ENCODE data around the gene PIK3AP1.
"Not testable (repeated sequence)": the region's sequence is repeated elsewhere in the genome, so short reads cannot be mapped to it uniquely, and the experiment has no call there.

Gene PIK3AP1, protein sequence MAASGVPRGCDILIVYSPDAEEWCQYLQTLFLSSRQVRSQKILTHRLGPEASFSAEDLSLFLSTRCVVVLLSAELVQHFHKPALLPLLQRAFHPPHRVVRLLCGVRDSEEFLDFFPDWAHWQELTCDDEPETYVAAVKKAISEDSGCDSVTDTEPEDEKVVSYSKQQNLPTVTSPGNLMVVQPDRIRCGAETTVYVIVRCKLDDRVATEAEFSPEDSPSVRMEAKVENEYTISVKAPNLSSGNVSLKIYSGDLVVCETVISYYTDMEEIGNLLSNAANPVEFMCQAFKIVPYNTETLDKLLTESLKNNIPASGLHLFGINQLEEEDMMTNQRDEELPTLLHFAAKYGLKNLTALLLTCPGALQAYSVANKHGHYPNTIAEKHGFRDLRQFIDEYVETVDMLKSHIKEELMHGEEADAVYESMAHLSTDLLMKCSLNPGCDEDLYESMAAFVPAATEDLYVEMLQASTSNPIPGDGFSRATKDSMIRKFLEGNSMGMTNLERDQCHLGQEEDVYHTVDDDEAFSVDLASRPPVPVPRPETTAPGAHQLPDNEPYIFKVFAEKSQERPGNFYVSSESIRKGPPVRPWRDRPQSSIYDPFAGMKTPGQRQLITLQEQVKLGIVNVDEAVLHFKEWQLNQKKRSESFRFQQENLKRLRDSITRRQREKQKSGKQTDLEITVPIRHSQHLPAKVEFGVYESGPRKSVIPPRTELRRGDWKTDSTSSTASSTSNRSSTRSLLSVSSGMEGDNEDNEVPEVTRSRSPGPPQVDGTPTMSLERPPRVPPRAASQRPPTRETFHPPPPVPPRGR

DNA sequence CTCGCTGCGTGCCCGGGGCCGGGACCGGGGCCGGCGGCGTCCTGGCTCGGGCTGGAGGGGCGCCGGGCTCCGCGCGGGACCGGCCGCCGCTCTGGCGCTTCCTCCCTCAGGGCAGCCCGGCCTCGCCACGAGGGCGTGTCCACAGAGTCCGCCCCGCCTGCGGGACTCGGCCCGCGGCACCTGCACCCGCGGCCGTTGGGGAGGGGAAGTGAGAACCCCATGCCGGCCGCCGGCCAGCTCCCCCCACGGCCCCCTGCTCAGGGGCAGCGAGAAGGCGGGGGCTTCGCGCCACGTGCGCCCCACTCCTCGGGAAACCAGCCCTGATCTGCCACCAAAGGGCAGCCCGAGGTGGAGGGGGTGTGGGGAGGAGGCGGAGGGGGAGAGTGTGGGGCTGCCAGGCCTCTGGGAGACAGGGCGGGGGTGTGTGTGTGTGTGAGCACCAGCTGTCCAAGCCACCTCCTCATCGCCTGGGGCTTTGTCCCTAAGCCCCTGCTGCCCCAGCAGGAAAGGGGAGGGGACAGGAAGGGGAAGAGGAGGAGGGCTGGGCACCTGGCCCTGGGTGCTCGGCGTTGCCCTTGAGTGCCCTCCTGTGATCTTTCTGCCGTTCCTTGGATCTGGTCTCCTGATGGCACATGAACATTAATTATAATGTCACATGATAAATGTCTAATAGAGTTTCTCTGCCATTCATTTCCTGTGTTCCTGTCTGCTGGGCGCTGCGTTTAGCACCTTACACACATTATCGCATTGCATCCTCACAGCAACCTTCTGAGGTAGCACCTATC lies at the start of gene PIK3AP1:
TSS of gene PIK3AP1 (minus strand) at position 93 of the 785 bp plus-strand sequence. CDS start 120 bp downstream, outside the sequence.
- DNase-seq (ENCODE audit: low read depth, low spot score), result no peak

GRCh38 chr10:96768136-96768535 lies 47.8 kb upstream of the PIK3AP1 start:
- DNase-seq (ENCODE audit: low read depth, low spot score), result no peak

GRCh38 chr10:96767611-96768010 lies 47.3 kb upstream of the PIK3AP1 start:
- no peak for DNase-seq (ENCODE audit: low read depth, low spot score)

DNA sequence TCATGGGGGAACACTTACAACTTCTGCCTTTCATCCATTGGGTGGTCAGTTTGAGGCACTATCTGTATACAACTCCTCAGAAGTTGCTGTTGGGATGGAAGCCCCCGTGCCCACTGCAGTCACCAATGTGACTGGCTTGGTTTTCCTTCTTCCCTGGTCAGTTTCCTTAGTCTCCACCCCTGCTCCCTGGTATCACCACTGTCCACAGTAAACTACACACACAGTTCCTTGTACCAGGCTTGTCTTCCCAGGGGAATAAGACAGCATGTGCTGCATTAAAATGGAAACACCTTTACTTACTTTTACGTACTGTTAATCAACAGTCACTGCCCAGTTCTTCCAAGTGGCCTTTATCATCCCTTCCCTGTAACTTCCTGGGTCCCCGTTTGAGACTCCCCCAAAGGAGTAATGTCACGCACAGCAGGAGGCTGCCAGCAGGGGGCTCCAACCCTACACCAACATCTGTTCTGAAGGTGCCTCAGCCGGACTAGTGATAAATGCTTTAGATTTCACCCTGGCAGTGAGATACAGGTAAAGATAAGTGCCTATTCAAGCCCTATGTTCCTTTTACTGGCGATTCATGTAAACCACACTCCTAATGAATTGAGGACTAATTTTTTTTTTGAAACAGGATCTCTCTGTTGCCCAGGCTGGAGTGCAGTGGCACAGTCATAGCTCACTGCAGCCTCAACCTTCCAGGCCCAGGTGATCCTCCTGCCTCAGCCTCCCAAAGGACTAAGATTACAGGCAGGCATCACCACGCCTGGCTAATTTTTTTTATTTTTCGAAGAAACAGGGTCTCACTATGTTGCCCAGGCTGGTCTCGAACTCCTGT lies 45.3 kb upstream of the PIK3AP1 start:
- no peak for DNase-seq (ENCODE audit: low read depth, low spot score)

DNA sequence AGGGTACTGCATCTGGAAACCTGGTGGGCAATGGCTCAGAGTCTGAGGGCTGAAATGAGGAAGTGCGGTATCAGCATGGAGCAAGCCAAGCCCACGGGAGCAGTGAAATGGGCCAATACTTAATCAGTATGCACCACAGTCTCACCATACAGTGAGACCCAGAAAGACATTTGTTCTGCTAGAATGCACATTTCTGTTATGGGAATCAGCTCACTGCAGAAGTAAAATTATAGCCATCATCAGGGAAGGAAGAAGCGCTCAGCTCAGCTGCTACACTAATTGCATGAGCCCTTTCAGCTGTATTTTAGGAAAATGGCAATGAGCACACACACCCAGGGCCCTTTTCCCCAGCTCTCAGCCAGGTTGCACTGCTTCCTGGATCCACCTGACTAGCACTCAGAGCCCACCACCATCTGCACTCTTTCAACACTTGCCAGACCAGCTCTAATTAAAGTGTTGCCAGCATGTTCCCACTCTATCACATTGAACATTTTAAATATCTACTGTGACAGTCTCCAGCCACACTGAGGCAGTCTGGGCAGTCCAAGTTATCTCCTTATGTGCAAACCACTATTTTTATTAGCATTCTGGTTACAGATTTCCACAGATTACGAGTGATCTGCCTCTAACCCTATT lies 44.2 kb upstream of the PIK3AP1 start:
- no peak for DNase-seq (ENCODE audit: low read depth, low spot score)

- no peak for DNase-seq (ENCODE audit: low read depth, low spot score)
Observed at GRCh38 chr10:96758423-96758822, 38.1 kb upstream of the PIK3AP1 start.

DNA sequence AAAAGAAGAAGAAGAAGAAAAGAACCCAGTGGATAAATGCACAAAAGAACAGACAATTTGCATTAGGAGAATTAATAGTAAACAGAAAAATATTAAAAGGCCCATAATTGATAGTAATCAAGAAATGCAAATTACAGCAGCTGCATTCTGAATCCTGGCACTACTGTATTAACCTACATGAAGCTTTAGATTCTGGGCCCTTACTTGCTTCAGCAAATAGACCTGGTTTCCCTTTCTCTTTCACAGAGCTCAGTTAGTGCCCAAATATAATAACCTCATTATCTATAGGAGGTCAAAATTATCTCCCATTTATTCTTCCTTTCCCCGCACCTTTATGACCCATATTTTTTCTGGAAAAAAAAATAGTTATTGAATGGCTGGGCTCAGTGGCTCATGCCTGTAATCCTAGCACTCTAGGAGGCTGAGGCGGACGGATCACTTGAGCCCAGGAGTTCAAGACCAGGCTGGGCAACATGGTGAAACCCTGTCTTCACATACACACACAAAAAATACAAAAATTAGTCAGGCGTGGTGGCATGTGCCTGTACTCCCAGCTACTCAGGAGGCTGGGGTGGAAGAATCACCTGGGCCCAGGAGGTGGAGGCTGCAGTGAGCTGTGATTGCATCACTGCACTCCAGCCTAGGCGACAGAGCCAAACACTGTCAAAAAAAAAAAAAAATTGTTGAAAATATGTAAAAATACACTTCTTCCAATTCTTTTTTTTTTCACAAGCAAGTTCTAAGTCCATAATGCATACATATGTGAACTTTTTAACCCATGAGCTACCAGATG lies 36.0 kb upstream of the PIK3AP1 start:
- DNase-seq (ENCODE audit: low read depth, low spot score), result no peak

DNA sequence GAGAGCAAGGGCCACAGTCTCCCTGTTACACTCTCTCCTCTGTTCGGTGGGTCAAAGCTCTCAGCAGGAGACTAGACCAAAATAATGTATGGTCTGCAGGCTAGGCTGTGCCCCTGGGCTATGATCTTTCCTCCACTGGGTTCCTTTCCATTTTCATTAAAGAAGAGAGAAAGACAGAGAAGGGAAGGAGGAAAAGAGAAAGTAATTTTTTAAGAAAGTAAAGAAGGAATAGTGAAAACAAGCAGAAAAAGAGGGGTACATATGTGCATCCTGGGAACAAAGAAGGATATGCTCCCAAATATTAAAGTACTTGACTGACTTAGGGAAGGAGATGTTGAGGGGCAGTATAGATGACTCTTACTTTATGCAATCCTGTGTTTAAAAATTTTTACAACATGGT lies 33.6 kb upstream of the PIK3AP1 start:
- no peak for DNase-seq (ENCODE audit: low read depth, low spot score)

DNA sequence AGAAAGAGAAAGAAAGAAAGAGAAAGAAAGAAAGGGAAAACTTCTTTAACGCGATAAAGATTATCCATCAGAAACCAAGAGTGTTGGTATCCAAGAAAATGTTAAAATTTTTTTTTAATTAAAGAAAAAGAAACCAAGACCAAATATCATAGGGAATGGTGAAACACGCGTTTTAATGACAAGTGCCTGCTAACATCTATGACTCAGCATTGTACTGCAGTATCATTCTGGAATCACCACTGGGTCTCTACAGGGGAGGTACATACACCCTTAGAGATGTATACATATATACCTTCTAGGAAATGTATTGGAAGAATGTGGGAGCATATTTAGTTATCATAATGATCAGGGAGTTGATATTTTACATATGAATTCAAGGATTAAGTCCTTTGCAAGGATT lies 32.1 kb upstream of the PIK3AP1 start:
- no peak for DNase-seq (ENCODE audit: low read depth, low spot score)

- DNase-seq (ENCODE audit: low read depth, low spot score), result not testable (repeated sequence)
Observed at GRCh38 chr10:96750316-96750715, 30.0 kb upstream of the PIK3AP1 start.

- DNase-seq (ENCODE audit: low read depth, low spot score), result no peak
Observed at GRCh38 chr10:96747734-96748550, 27.6 kb upstream of the PIK3AP1 start.

- DNase-seq (ENCODE audit: low read depth, low spot score), result no peak
Observed at GRCh38 chr10:96746503-96746902, 26.2 kb upstream of the PIK3AP1 start.

DNA sequence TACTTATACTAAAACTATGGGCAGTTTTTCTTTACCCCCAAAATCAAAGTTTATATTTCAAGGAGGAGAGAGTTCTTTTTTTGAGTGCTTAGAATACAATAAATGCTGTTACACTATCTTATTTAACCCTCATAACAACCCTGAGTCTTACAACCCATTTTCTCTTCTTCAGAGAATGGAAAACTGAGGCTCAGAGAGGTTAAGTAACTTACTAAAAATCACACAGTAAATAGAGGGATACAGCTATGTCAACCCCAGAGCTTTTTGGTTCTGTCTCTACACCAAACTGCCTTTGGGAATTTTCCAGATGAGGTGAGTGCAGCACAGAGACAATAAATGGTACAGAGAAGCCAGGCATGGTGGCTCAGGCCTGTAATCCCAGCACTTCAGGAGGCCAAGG lies 25.6 kb upstream of the PIK3AP1 start:
- no peak for DNase-seq (ENCODE audit: low read depth, low spot score)

DNA sequence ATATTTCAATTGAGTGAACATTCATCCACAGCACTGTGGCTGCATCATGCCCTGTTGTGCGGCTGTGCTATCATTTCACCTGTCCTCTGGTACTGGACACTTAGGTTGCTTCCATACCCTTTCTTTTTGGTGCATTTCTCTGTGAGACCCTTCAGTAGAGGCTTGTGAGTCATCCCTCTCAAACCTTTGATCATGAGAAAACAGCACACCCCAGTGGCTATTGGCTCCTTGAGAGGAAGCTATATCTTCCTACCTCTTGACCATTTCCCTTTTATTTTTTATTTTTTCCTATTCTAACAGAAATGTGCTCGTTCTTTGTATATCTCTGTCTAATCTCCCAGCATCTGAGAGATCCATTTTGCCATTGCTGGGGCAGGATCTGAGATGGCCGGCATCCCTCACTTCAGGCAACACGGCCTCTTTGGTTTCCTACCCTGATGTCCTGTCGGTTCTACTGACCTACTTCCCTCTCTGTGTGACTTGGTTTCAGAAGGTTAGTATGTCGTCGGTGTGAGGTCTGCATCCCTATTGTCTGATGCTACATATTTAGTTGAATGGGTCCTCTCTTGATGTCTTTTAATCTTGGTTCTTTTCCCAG lies 23.8 kb upstream of the PIK3AP1 start:
- DNase-seq (ENCODE audit: low read depth, low spot score), result no peak

DNA sequence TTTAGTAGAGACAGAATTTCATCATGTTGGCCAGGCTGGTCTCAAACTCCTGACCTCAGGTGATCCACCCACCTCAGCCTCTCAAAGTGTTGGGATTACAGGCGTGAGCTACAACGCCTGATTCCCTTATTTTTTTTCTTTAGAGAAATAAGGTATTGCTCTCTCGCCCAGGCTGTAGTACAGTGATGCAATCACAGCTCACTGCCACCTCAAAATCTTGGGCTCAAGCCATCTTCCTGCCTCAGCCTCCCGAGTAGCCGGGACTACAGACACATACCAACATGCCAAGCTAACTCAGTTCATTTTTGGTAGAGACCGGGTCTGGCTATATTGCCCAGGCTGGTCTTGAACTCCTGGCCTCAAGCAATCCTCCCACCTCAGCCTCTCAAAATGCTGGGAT lies 21.2 kb upstream of the PIK3AP1 start:
- DNase-seq (ENCODE audit: low read depth, low spot score), result not testable (repeated sequence)

GRCh38 chr10:96740579-96741281 lies 20.4 kb upstream of the PIK3AP1 start:
- DNase-seq (ENCODE audit: low read depth, low spot score), result no peak

GRCh38 chr10:96740141-96740540 lies 19.8 kb upstream of the PIK3AP1 start:
- DNase-seq (ENCODE audit: low read depth, low spot score), result no peak
